ENCODE data around the gene SCAMP4. TPM values are rescaled to one million over a fixed set of nuclear protein-coding genes. Genes with fewer than 3 reads are reported as not detected.

The SCAMP4 gene
- total RNA-seq, 1 experiment from 2014 or later = 69.0 TPM

GRCh38 chr19:1904860-1905109, 414 bp upstream of the SCAMP4 start:
- Histone ChIP-seq H3K9me3 (ENCODE audit: control insufficient read depth, low read depth, low read length) (no peaks in the 10 kb centered on the region), H3K4me2 (ENCODE audit: insufficient read depth, insufficient read length, low read length) (peak overlapping the region; percentile 48), H3K79me2 (ENCODE audit: insufficient read depth, low read length) (peaks cover 11% of the 10 kb centered on the region; the same call in 1 of the 2 replicates), H3K27me3 (ENCODE audit: insufficient read depth, low read length) (no peaks in the 10 kb centered on the region), H3K23me2 (ENCODE audit: insufficient read length, low read depth, low read length, poor library complexity, severe bottlenecking) (peaks cover 6% of the 10 kb centered on the region), H2AK5ac (ENCODE audit: insufficient read length, low read length) (no peak overlapping the region), H3K56ac (ENCODE audit: insufficient read length, low read depth, low read length) (no peak overlapping the region), H3K27ac (ENCODE audit: insufficient read length, low read depth, low read length) (peak overlapping the region; percentile 48), H4K5ac (ENCODE audit: insufficient read length, low read depth, low read length) (no peak overlapping the region), H3T11ph (ENCODE audit: low read length) (no peak overlapping the region), H2BK12ac (ENCODE audit: insufficient read length, low read depth, low read length) (no peak overlapping the region), H3K9ac (ENCODE audit: extremely low read depth, insufficient read length, low read length) (no peak overlapping the region), H3K4me1 (ENCODE audit: insufficient read depth, low read length) (0 out of 2 replicates have a peak, but pooled peaks cover 2% of the 10 kb centered on the region), H2BK5ac (ENCODE audit: insufficient read length, low read length) (no peak overlapping the region), H3K14ac (ENCODE audit: insufficient read depth, low read length) (peak overlapping the region; percentile 86; the same call in 1 of the 2 replicates), H4K20me1 (ENCODE audit: control insufficient read depth, insufficient read depth, insufficient read length) (no peaks in the 10 kb centered on the region), H3K23ac (ENCODE audit: insufficient read length, low read depth, low read length) (no peak overlapping the region), H2BK20ac (ENCODE audit: low read depth, low read length, poor library complexity, severe bottlenecking) (no peak overlapping the region), H2BK15ac (ENCODE audit: low read depth, low read length) (no peak overlapping the region), H2AFZ (ENCODE audit: low read length) (no peak overlapping the region), H3K79me1 (ENCODE audit: insufficient read depth, low read depth, low read length, poor library complexity, severe bottlenecking) (no peaks in the 10 kb centered on the region), H3K4ac (ENCODE audit: low read depth, low read length) (no peak overlapping the region; the same call in 1 of the 2 replicates), H4K91ac (ENCODE audit: insufficient read length, low read depth, low read length) (no peak overlapping the region), H3K18ac (ENCODE audit: insufficient read length, low read depth, low read length) (peak overlapping the region; percentile 78), H4K8ac (replicated peaks; ENCODE audit: insufficient read length, low read depth, low read length) (no peak overlapping the region), H2BK120ac (ENCODE audit: low read depth, low read length, poor library complexity, severe bottlenecking) (peak overlapping the region; percentile 74)
- DNase-seq = no peak
- Mint-ChIP-seq H3K4me3 (peak overlapping the region; percentile 78), H3K27me3 (ENCODE audit: low read depth) (no peaks in the 10 kb centered on the region), H3K27ac (peak overlapping the region; percentile 83 to 99 (median 85); a peak in 6 of 7 replicates), H3K36me3 (ENCODE audit: insufficient read depth in 1 of 3, low read depth in 3 of 3) (peaks cover 5 to 8% (median 8%) of the 10 kb centered on the region in 3 experiments; a peak in 5 of 7 replicates), H3K9me3 (no peaks in the 10 kb centered on the region; a peak in 2 of 5 replicates), H3K4me1 (peaks cover 11 to 17% of the 10 kb centered on the region in 2 experiments)
- TF ChIP-seq CTCF (conservative IDR thresholded peaks at IDR 0.05) = no peak
- no CpG with 5 or more reads among the region's 8 CpGs for WGBS (ENCODE audit: extremely low coverage, insufficient read length, low lambda C conversion rate)

All from H9 (cell line).